Measurements from ENCODE around the gene PPP1R12A. TPM values are rescaled to one million over a fixed set of nuclear protein-coding genes. Genes with fewer than 3 reads are reported as not detected.

The PPP1R12A gene
- total and polyA plus RNA-seq, 12 donors, result 11.5 to 73.5 (median 58.6) TPM

DNA sequence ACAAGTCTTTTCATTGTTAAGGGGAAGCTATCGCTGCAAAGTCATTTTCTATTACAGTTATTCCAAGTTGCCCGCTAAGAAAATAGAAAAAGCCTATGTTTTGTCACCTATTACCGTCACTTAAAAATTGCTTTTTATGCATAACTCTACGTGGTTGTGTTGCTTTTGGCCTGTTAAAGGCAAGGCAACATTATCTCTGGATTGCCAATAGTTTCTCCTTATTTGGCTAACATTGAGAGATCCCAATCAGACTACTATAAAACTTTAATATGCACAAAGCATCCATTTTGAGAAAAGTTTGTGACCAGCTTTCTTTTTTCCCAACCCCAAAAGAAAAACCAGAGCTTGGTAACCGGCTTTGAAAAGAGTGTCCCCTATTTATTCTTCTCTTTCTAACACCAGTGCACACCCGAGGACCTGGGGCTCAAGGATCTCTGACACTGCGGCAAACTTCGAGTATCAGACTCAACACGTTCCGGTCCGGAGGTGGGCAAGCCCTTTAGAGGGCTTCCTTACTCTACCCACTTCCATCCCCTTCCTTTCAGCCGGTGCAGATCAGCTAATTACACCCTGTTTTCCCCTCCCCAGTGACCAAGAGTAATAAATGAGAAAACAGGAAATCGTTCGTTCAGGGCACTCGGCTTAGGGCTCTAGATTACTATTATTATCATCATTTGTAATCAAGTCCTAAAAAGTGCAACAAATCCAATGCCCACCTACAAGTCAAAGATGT, 1.2 kb downstream of the PPP1R12A start:
- Histone ChIP-seq H3K4me3 (peak overlapping the region; percentile 74 to 97 (median 87)), H3K36me3 (peaks cover 0 to 2% (median 0%) of the 10 kb centered on the region in 9 donors), H3K4me1 (peaks cover 0 to 59% (median 49%) of the 10 kb centered on the region in 9 donors), H3K27ac (peak overlapping the region; percentile 90 to 98 (median 96)), H3K27me3 (no peaks in the 10 kb centered on the region), H3K9me3 (no peaks in the 10 kb centered on the region)
- TF ChIP-seq, protein P1, sequence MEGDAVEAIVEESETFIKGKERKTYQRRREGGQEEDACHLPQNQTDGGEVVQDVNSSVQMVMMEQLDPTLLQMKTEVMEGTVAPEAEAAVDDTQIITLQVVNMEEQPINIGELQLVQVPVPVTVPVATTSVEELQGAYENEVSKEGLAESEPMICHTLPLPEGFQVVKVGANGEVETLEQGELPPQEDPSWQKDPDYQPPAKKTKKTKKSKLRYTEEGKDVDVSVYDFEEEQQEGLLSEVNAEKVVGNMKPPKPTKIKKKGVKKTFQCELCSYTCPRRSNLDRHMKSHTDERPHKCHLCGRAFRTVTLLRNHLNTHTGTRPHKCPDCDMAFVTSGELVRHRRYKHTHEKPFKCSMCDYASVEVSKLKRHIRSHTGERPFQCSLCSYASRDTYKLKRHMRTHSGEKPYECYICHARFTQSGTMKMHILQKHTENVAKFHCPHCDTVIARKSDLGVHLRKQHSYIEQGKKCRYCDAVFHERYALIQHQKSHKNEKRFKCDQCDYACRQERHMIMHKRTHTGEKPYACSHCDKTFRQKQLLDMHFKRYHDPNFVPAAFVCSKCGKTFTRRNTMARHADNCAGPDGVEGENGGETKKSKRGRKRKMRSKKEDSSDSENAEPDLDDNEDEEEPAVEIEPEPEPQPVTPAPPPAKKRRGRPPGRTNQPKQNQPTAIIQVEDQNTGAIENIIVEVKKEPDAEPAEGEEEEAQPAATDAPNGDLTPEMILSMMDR (IDR thresholded peaks at IDR 0.05), result no peak
- intact Hi-C loops (cut with DNase I), result loop anchor here in 8 of 10 donors (1.0 to 10.0 kb wide), 14 partner anchors 36 to 379 kb away; partner anchors contain the start of gene PAWR (in 1 of the 8)
- 0 to 1% methylated on average over 15 of the region's 15 CpGs for WGBS, 2 donors
- DNase-seq, result no peak
- peak in 3 of 8 donors; percentile 0 to 7 (median 5) for ATAC-seq

DNA sequence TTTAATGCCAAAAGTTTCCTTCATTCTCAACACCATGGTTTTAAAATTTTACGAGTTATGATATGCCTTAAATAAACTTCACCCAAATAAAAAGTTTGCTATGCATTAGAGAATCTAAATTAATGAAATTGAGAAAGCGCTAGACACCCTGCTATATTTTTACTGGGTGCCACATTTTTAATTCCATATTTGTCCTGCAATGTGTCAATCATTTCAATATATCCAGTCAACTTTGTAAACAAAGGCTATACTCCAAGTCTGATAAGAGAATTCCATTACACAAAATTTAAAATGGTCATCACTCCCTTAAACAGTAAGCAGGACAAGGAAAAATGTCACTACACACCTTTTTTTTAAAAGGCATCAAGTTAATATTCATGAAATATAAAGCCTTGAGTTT, 1.9 kb downstream of the PPP1R12A start:
- no peaks in the 10 kb centered on the region for H3K9me3 ChIP-seq
- no peak for ATAC-seq
- peak overlapping the region; percentile 74 to 97 (median 87) for H3K4me3 ChIP-seq
- DNase-seq, result no peak
- H3K36me3 ChIP-seq, result no peaks in the 10 kb centered on the region
- 35 to 53% methylated on average over 2 of the region's 2 CpGs for WGBS, 2 donors
- peaks cover 0 to 65% (median 53%) of the 10 kb centered on the region in 9 donors for H3K4me1 ChIP-seq
- intact Hi-C loops (cut with DNase I), result loop anchor here in 7 of 10 donors (1.0 to 10.0 kb wide), 12 partner anchors 36 to 378 kb away; partner anchors contain the start of gene PAWR (in 1 of the 7)
- no peaks in the 10 kb centered on the region for H3K27me3 ChIP-seq
- H3K27ac ChIP-seq, result peak overlapping the region in 8 of 10 donors; percentile 90 to 98 (median 97)
- TF ChIP-seq, protein P1 (IDR thresholded peaks at IDR 0.05), result no peak

DNA sequence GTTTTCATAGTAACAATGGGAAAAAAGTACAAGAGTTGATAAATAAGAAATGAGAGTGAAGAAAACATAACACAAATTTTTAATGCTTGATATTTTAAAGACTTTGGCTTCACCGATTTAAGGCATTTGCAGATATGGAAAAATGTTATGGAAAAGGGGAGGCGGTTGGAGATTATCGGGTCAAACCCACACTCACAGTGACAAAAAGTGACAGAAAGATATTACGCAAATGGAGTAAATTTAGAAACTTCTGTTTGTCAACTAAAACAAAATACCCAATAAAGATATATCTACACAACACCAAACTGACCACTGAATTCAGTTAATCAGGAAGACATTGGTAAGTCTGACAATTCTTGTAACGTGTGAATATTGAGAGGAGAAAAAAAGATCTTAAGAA, 2.5 kb downstream of the PPP1R12A start:
- H3K9me3 ChIP-seq, result no peaks in the 10 kb centered on the region
- H3K4me3 ChIP-seq, result peak overlapping the region in 9 of 10 donors; percentile 74 to 97 (median 86)
- TF ChIP-seq, protein P1 (IDR thresholded peaks at IDR 0.05), result no peak
- DNase-seq (no peak), ATAC-seq (no peak)
- H3K36me3 ChIP-seq, result no peaks in the 10 kb centered on the region
- peak overlapping the region in 6 of 10 donors; percentile 90 to 98 (median 97) for H3K27ac ChIP-seq
- H3K4me1 ChIP-seq, result peaks cover 0 to 72% (median 60%) of the 10 kb centered on the region in 9 donors
- no peaks in the 10 kb centered on the region for H3K27me3 ChIP-seq
- 13 to 20% methylated on average over 5 of the region's 5 CpGs for whole genome bisulfite sequencing, 2 donors
- intact Hi-C loops (cut with DNase I), result loop anchor here in 7 of 10 donors (5.0 to 10.0 kb wide), 11 partner anchors 35 to 378 kb away; partner anchors contain the start of gene PAWR (in 1 of the 7)

DNA sequence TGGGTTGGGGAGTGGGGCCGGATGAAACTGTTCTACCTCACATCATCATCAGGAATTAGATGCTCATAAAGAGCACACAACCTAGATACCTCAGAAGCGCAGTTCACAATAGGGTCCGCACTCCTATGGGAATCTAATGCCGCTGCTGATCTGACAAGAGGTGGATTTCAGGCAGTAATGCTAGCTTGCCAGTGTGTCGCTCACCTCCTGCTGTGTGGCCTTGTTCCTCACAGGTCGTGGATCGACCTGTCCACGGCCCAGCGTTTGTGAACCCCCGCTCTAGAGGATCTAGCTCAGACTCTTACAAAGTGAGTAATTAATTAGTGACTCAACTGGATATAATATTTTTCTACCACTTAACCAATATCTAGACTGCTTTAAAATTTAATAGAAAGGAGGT, 5.8 kb downstream of the PPP1R12A start:
- 94% methylated on average over 10 of the region's 10 CpGs for WGBS, 2 donors
- intact Hi-C loops (cut with DNase I), result loop anchor here in 1 of 10 donors (5.0 kb wide), 1 partner anchor 42 kb away; no protein-coding TSS in a partner anchor
- Histone ChIP-seq H3K9me3 (no peaks in the 10 kb centered on the region), H3K27me3 (no peaks in the 10 kb centered on the region), H3K4me3 (no peak overlapping the region), H3K36me3 (no peaks in the 10 kb centered on the region), H3K4me1 (peaks cover 0 to 86% (median 65%) of the 10 kb centered on the region in 9 donors), H3K27ac (no peak overlapping the region)
- no peak for ATAC-seq
- DNase-seq, result no peak
- TF ChIP-seq, protein P1 (IDR thresholded peaks at IDR 0.05), result no peak
